IMR-90 (cell line): Measurements from ENCODE around the gene H19. TPM values are rescaled to one million over a fixed set of nuclear protein-coding genes. Genes with fewer than 3 reads are reported as not detected.
A peak's percentile ranks its signal among the peaks of the same experiment; 100 is the strongest.

Experiments
- ATAC-seq: fragments of 200-7000 bp; cut with Tn5 transposase; 2 replicates; pipeline ENCODE4 v1.9.1; 2020; ENCODE audit warnings: low read depth, mild to moderate bottlenecking, moderate library complexity
- BruUV-seq: library from RNA; stranded (reverse); fragments of 400-500 nt; replicated peaks from 2 replicates; lab custom pipeline; 2021; lab: Mats Ljungman, UMichigan
- CTCF ChIA-PET: fragments of 300-600 bp; formaldehyde crosslinking; extraction: SDS; loops from one replicate; lab custom pipeline; 2021; ENCODE audit warnings: antibody characterized with exemption; lab: Yijun Ruan, JAX
- POLR2A ChIA-PET: fragments of 300-600 bp; sonication (Branson Sonifier 250); formaldehyde crosslinking; loops from one replicate; lab custom pipeline; 2022; ENCODE audit warnings: antibody characterized with exemption; ENCODE audit not compliant: unreplicated experiment; lab: Charles Lee
- DNase-seq: peaks from one replicate; pipeline ENCODE4 v3.0.0; 2013
- H2AFZ ChIP-seq: replicated peaks from 2 replicates; pipeline ENCODE3; 2013; ENCODE audit warnings: low read length, mild to moderate bottlenecking; ENCODE audit not compliant: poor library complexity
- H2AK5ac ChIP-seq: 2 replicates; pipeline ENCODE4 v1.6.1; 2013; ENCODE audit warnings: low read depth, low read length, inconsistent platforms
- H2AK9ac ChIP-seq: replicated peaks from 2 replicates; pipeline ENCODE3; 2013; ENCODE audit warnings: mild to moderate bottlenecking, low read depth, low read length, moderate library complexity; ENCODE audit not compliant: poor library complexity
- H2BK120ac ChIP-seq: 2 replicates; pipeline ENCODE4 v1.6.1; 2013; ENCODE audit warnings: low read depth, low read length, inconsistent platforms
- H2BK15ac ChIP-seq: 3 replicates; pipeline ENCODE4 v1.6.1; 2013; ENCODE audit warnings: low read depth, low read length, inconsistent platforms
- H2BK20ac ChIP-seq: 2 replicates; pipeline ENCODE4 v1.6.1; 2013; ENCODE audit warnings: low read depth, mild to moderate bottlenecking, inconsistent platforms, low read length, moderate library complexity
- H2BK5ac ChIP-seq: 2 replicates; pipeline ENCODE4 v1.6.1; 2013; ENCODE audit warnings: mild to moderate bottlenecking, low read depth, low read length, inconsistent platforms; ENCODE audit not compliant: poor library complexity, severe bottlenecking
- H3K14ac ChIP-seq: replicated peaks from 2 replicates; pipeline ENCODE4 v1.6.1; 2013; ENCODE audit warnings: low read depth, low read length, inconsistent platforms
- H3K18ac ChIP-seq: 2 replicates; pipeline ENCODE4 v1.6.1; 2013; ENCODE audit warnings: low read depth, low read length, control low read depth
- H3K23ac ChIP-seq: 2 replicates; pipeline ENCODE4 v1.6.1; 2013; ENCODE audit warnings: low read depth, low read length, inconsistent platforms
- H3K27ac ChIP-seq: 2 replicates; pipeline ENCODE4 v1.5.1; 2013; ENCODE audit warnings: mild to moderate bottlenecking, control low read depth, low read length; ENCODE audit not compliant: insufficient read depth
- H3K27me3 ChIP-seq: 2 replicates; pipeline ENCODE4 v1.6.1; 2013; ENCODE audit warnings: low read length; ENCODE audit not compliant: control insufficient read depth, insufficient read depth
- H3K36me3 ChIP-seq: 2 replicates; pipeline ENCODE4 v1.6.1; 2013; ENCODE audit warnings: low read length, mixed read lengths; ENCODE audit not compliant: control insufficient read depth, insufficient read depth
- H3K4ac ChIP-seq: 2 replicates; pipeline ENCODE4 v1.6.1; 2013; ENCODE audit warnings: low read depth, low read length, inconsistent platforms
- H3K4me1 ChIP-seq: 2 replicates; pipeline ENCODE4 v1.6.1; 2013; ENCODE audit warnings: low read length, mixed read lengths; ENCODE audit not compliant: control insufficient read depth, insufficient read depth
- H3K4me2 ChIP-seq: 2 replicates; pipeline ENCODE4 v1.6.1; 2013; ENCODE audit warnings: low read depth, mild to moderate bottlenecking, control low read depth, low read length, moderate library complexity
- H3K4me3 ChIP-seq: 2 replicates; pipeline ENCODE4 v1.5.1; 2013; ENCODE audit warnings: low read depth, mild to moderate bottlenecking, control low read depth, low read length, moderate library complexity; ENCODE audit not compliant: insufficient read depth
- H3K56ac ChIP-seq: 2 replicates; pipeline ENCODE4 v1.6.1; 2013; ENCODE audit warnings: low read length, inconsistent platforms; ENCODE audit not compliant: insufficient read depth; ENCODE audit errors: extremely low read depth
- H3K79me1 ChIP-seq, 2 experiments: 2 replicates each; pipeline ENCODE4 v1.6.1; 2013; ENCODE audit warnings: low read length in 2 of 2, inconsistent platforms in 1 of 2, low read depth in 1 of 2
- H3K9ac ChIP-seq: 2 replicates; pipeline ENCODE4 v1.6.1; 2013; ENCODE audit warnings: low read depth, low read length, control low read depth
- H3K9me1 ChIP-seq: 2 replicates; pipeline ENCODE4 v1.6.1; 2013; ENCODE audit warnings: low read length, inconsistent platforms; ENCODE audit not compliant: insufficient read depth
- H3K9me3 ChIP-seq: 2 replicates; pipeline ENCODE4 v1.6.1; 2013; ENCODE audit warnings: low read length; ENCODE audit not compliant: control insufficient read depth, insufficient read depth
- H4K20me1 ChIP-seq: 2 replicates; pipeline ENCODE4 v1.6.1; 2013; ENCODE audit warnings: low read length, inconsistent platforms; ENCODE audit not compliant: insufficient read depth
- H4K5ac ChIP-seq: 2 replicates; pipeline ENCODE4 v1.6.1; 2013; ENCODE audit warnings: mild to moderate bottlenecking, low read depth, low read length, control low read depth
- H4K8ac ChIP-seq, 2 experiments: 2 replicates each; pipeline ENCODE4 v1.6.1; 2013; ENCODE audit warnings: low read depth in 2 of 2, low read length in 2 of 2, control low read depth in 1 of 2, inconsistent platforms in 1 of 2
- H4K91ac ChIP-seq: 2 replicates; pipeline ENCODE4 v1.6.1; 2013; ENCODE audit warnings: low read depth, low read length, inconsistent platforms; ENCODE audit not compliant: insufficient read depth
- BHLHE40 ChIP-seq: fragments of 150-350 bp; IDR thresholded peaks from 2 replicates; pipeline ENCODE4 v1.6.1; 2016; ENCODE audit warnings: mild to moderate bottlenecking, low read depth, low read length
- CEBPB ChIP-seq: IDR thresholded peaks from 2 replicates; pipeline ENCODE4 v1.6.1; 2012; ENCODE audit warnings: low read depth, low read length, improper control_type of control experiment
- CHD1 ChIP-seq: IDR thresholded peaks from 2 replicates; pipeline ENCODE4 v1.6.1; 2012; ENCODE audit warnings: low read depth, low read length, improper control_type of control experiment
- CTCF ChIP-seq: conservative IDR thresholded peaks from 2 replicates; pipeline ENCODE4 v1.5.1; 2012; ENCODE audit warnings: mild to moderate bottlenecking, low read depth, low read length, improper control_type of control experiment
- ELK1 ChIP-seq: fragments of 150-350 bp; IDR thresholded peaks from 2 replicates; pipeline ENCODE4 v1.6.1; 2016; ENCODE audit warnings: low read depth, mild to moderate bottlenecking, low read length, moderate library complexity, borderline replicate concordance
- FOS ChIP-seq: fragments of 150-350 bp; IDR thresholded peaks from 2 replicates; pipeline ENCODE4 v1.6.1; 2016; ENCODE audit warnings: low read depth, low read length
- MAFK ChIP-seq: IDR thresholded peaks from 2 replicates; pipeline ENCODE4 v1.6.1; 2012; ENCODE audit warnings: low read depth, low read length, improper control_type of control experiment
- MAZ ChIP-seq: IDR thresholded peaks from 2 replicates; pipeline ENCODE4 v1.6.1; 2012; ENCODE audit warnings: low read depth, mild to moderate bottlenecking, low read length, improper control_type of control experiment, moderate library complexity, borderline replicate concordance
- MXI1 ChIP-seq: IDR thresholded peaks from 2 replicates; pipeline ENCODE4 v1.6.1; 2012; ENCODE audit warnings: low read depth, mild to moderate bottlenecking, low read length, moderate library complexity, borderline replicate concordance
- NFE2L2 ChIP-seq: fragments of 150-350 bp; IDR thresholded peaks from 2 replicates; pipeline ENCODE4 v1.6.1; 2016; ENCODE audit warnings: low read depth, mild to moderate bottlenecking, low read length
- POLR2A ChIP-seq: IDR thresholded peaks from 2 replicates; pipeline ENCODE4 v1.6.1; 2012; ENCODE audit warnings: mild to moderate bottlenecking, low read depth, low read length
- RAD21 ChIP-seq: IDR thresholded peaks from 2 replicates; pipeline ENCODE4 v1.6.1; 2012; ENCODE audit warnings: low read length, improper control_type of control experiment
- RCOR1 ChIP-seq: IDR thresholded peaks from 2 replicates; pipeline ENCODE4 v1.6.1; 2012; ENCODE audit warnings: mild to moderate bottlenecking, low read length, improper control_type of control experiment; ENCODE audit not compliant: insufficient replicate concordance
- RFX5 ChIP-seq: IDR thresholded peaks from 2 replicates; pipeline ENCODE4 v1.8.0; 2012; ENCODE audit warnings: low read depth, mild to moderate bottlenecking, low read length, moderate library complexity
- SMC3 ChIP-seq: fragments of 150-350 bp; IDR thresholded peaks from 2 replicates; pipeline ENCODE4 v1.6.1; 2016; ENCODE audit warnings: low read depth, mild to moderate bottlenecking, antibody characterized with exemption, low read length, moderate library complexity
- USF2 ChIP-seq: fragments of 150-350 bp; IDR thresholded peaks from 2 replicates; pipeline ENCODE4 v1.6.1; 2017; ENCODE audit warnings: mild to moderate bottlenecking, antibody characterized with exemption, low read length, low read depth
- WGBS, 2 experiments: methylation state at CpG; one replicate each; pipeline versions ENCODE4 v1.1.5 to v1.1.7; 2013; ENCODE audit warnings: missing lambda C conversion rate in 2 of 2; ENCODE audit not compliant: insufficient read length in 1 of 2; ENCODE audit errors: extremely low coverage in 2 of 2; 5-methylcytosine and 5-hydroxymethylcytosine counted together
- dilution Hi-C: fragments of 300-500 bp; cut with HindIII; formaldehyde crosslinking; loops from one replicate; pipeline ENCODE4 v1.14.3; 2018; ENCODE audit warnings: low sequenced_read_pairs; ENCODE audit not compliant: unreplicated experiment
- in situ Hi-C: fragments of 300-500 bp; cut with MboI; formaldehyde crosslinking; loops from 3 replicates; pipeline ENCODE4 v1.14.3; 2019; ENCODE audit warnings: low sequenced_read_pairs, inconsistent platforms, mixed read lengths
- intact Hi-C: fragments of 100-400 bp; cut with micrococcal nuclease; formaldehyde crosslinking; loops from 2 replicates; pipeline ENCODE4 v1.10.0; 2022
- polyA plus RNA-seq, 3 experiments: library from polyadenylated mRNA; depleted of rRNA; stranded (reverse); fragments of >200 nt; gene quantifications; 2 replicates each; pipeline ENCODE4 v1.2.3, GENCODE V29; 2012; ENCODE audit warnings: low replicate concordance in 1 of 3
- total RNA-seq: library from RNA; depleted of rRNA; stranded (reverse); fragments of >200 nt; gene quantifications from 2 replicates; pipeline ENCODE4 v1.2.3, GENCODE V29; 2012

Gene H19
- total and polyA plus RNA-seq, 2 of the 4 experiments (the other 2 are of a cell fraction) = 0.41 TPM; not detected in 1

DNA sequence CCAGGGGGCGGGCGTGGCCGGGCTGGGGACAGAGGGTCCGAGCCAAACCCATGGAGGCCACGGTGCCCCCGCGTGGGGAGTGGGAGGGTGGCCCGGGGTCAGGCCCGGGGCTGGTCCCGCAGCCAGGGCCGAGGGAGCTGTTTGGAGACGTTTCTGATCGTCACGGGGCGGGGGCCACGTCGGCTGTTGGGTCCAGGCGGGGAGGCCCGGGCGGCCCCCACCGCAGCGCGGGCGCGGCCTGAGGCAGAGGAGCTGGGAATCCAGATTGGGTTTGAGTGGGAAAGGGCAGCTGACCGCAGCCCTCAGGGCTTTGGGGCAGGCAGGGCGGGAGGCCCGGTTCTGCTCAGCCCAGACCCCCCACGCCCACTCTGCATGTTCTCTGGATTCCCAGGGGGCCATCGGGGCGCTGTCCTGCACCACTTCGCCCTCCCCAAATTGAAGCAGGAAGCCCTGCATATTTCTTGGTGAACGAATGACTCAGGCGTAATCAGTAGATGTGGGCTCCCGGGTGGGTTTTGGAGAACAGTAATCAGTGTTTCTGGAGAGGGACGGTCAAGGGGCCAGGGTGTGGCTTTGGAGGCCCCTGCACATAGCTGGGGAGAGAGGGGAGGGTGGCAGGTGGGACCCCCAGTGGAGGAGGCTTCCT lies 49.9 kb downstream of the H19 start:
- Histone ChIP-seq H3K79me1 (no peaks in the 10 kb centered on the region), H3K36me3 (no peaks in the 10 kb centered on the region), H2AK5ac (no peak overlapping the region), H3K9me3 (no peaks in the 10 kb centered on the region), H2BK15ac (no peak overlapping the region), H3K9me1 (peaks cover under 1% of the 10 kb centered on the region; the same call in 1 of the 2 replicates), H2AFZ (no peak overlapping the region), H4K5ac (no peak overlapping the region), H3K4me2 (no peak overlapping the region), H4K91ac (no peak overlapping the region), H3K23ac (no peak overlapping the region), H2AK9ac (no peak overlapping the region), H2BK20ac (no peak overlapping the region), H3K27ac (no peak overlapping the region), H3K27me3 (no peaks in the 10 kb centered on the region), H3K14ac (no peak overlapping the region), H3K9ac (no peak overlapping the region), H4K8ac (no peak overlapping the region), H3K56ac (no peak overlapping the region), H3K4me1 (no peaks in the 10 kb centered on the region), H4K20me1 (no peaks in the 10 kb centered on the region), H3K4ac (no peak overlapping the region), H2BK5ac (no peak overlapping the region), H2BK120ac (no peak overlapping the region), H3K4me3 (no peak overlapping the region), H3K18ac (no peak overlapping the region)
- WGBS, 2 experiments = no CpG with 5 or more reads among the region's 36 CpGs
- in situ Hi-C loops (no loop called here), intact Hi-C loops (no loop called here), dilution Hi-C loops (no loop called here)
- ChIA-PET CTCF (no interaction called here), POLR2A (no interaction called here)
- ATAC-seq (peak; percentile 56), DNase-seq (no peak)
- no TSS peak for BruUV-seq
- no peak for TF ChIP-seq MXI1
- no peak for TF ChIP-seq FOS
- no peak for TF ChIP-seq BHLHE40
- no peak for TF ChIP-seq RAD21
- no peak for TF ChIP-seq NFE2L2
- TF ChIP-seq USF2 = no peak
- TF ChIP-seq RCOR1 = no peak
- TF ChIP-seq CTCF = no peak
- TF ChIP-seq MAFK = no peak
- TF ChIP-seq ELK1 = no peak
- TF ChIP-seq RFX5 = no peak
- TF ChIP-seq POLR2A = no peak
- TF ChIP-seq CEBPB = no peak
- no peak for TF ChIP-seq CHD1
- TF ChIP-seq SMC3 = no peak
- no peak for TF ChIP-seq MAZ
